GM12891 (cell line): ENCODE data around the gene CLNK.

Source experiments
- DNase-seq: peaks from one replicate; pipeline ENCODE4 v3.0.0; 2011; ENCODE audit warnings: low spot score; ENCODE audit not compliant: insufficient read length
- FAIRE-seq: peaks from 2 replicates; lab custom pipeline; 2011; peaks lifted over from hg19 to GRCh38; lab: Jason Lieb, UNC
- PAX5 ChIP-seq: IDR thresholded peaks from 2 replicates; pipeline ENCODE4 v1.6.1; 2011; ENCODE audit warnings: low read length, moderate library complexity, mild to moderate bottlenecking; ENCODE audit not compliant: insufficient read depth, severe bottlenecking
- POLR2A ChIP-seq: IDR thresholded peaks from 2 replicates; pipeline ENCODE4 v1.6.1; 2011; ENCODE audit warnings: low read depth, low read length, control low read depth
- POLR2AphosphoS5 ChIP-seq: IDR thresholded peaks from 2 replicates; pipeline ENCODE4 v1.6.1; 2011; ENCODE audit warnings: low read depth, low read length, control low read depth
- POU2F2 ChIP-seq: IDR thresholded peaks from 2 replicates; pipeline ENCODE4 v1.6.1; 2011; ENCODE audit warnings: low read depth, mild to moderate bottlenecking, control low read depth, low read length, moderate library complexity
- SPI1 ChIP-seq: IDR thresholded peaks from 2 replicates; pipeline ENCODE4 v1.6.1; 2011; ENCODE audit warnings: low read depth, low read length, control low read depth
- TAF1 ChIP-seq: IDR thresholded peaks from 2 replicates; pipeline ENCODE4 v1.6.1; 2011; ENCODE audit warnings: low read depth, low read length, control low read depth

The CLNK gene

GRCh38 chr4:10727140-10727880 lies 42.7 kb upstream of the CLNK start:
- DNase-seq (no peak), FAIRE-seq (peak; percentile 88)
- TF ChIP-seq POU2F2 (no peak), SPI1 (peak; percentile 71), TAF1 (no peak)

GRCh38 chr4:10722957-10723356 lies 38.4 kb upstream of the CLNK start:
- TF ChIP-seq TAF1 = no peak
- TF ChIP-seq SPI1 = no peak
- no peak for TF ChIP-seq POLR2AphosphoS5
- no peak; the same call in 1 of the 2 replicates for TF ChIP-seq POU2F2
- TF ChIP-seq PAX5 = no peak
- no peak for TF ChIP-seq POLR2A
- FAIRE-seq = peak; percentile 83
- no peak for DNase-seq

GRCh38 chr4:10721616-10722015 lies 37.0 kb upstream of the CLNK start:
- TF ChIP-seq SPI1 (no peak), POU2F2 (no peak), POLR2AphosphoS5 (no peak), PAX5 (no peak), TAF1 (no peak), POLR2A (no peak)
- DNase-seq = no peak
- FAIRE-seq = peak; percentile 45

GRCh38 chr4:10716163-10716562 lies 31.6 kb upstream of the CLNK start:
- DNase-seq = no peak
- FAIRE-seq = no peak
- TF ChIP-seq POLR2A (no peak), PAX5 (no peak), POU2F2 (no peak), POLR2AphosphoS5 (no peak), TAF1 (no peak), SPI1 (no peak)

GRCh38 chr4:10715696-10716095 lies 31.1 kb upstream of the CLNK start:
- DNase-seq = no peak
- FAIRE-seq = no peak
- TF ChIP-seq POLR2A (no peak), TAF1 (no peak), POLR2AphosphoS5 (no peak), POU2F2 (no peak), SPI1 (no peak), PAX5 (no peak)

- FAIRE-seq (no peak), DNase-seq (no peak)
- TF ChIP-seq POU2F2 = no peak
- no peak for TF ChIP-seq TAF1
- no peak for TF ChIP-seq POLR2A
- no peak for TF ChIP-seq POLR2AphosphoS5
- TF ChIP-seq SPI1 = no peak
- no peak for TF ChIP-seq PAX5
Observed at GRCh38 chr4:10715135-10715534, 30.6 kb upstream of the CLNK start.

- no peak for FAIRE-seq
- DNase-seq = no peak
- no peak for TF ChIP-seq SPI1
- no peak for TF ChIP-seq POU2F2
- no peak for TF ChIP-seq POLR2A
- TF ChIP-seq PAX5 = no peak
- no peak for TF ChIP-seq TAF1
- no peak for TF ChIP-seq POLR2AphosphoS5
Observed at GRCh38 chr4:10713591-10713990, 29.0 kb upstream of the CLNK start.

GRCh38 chr4:10706236-10706635 lies 21.7 kb upstream of the CLNK start:
- no peak for FAIRE-seq
- TF ChIP-seq PAX5 (no peak), SPI1 (no peak), POLR2A (no peak), TAF1 (no peak), POU2F2 (no peak), POLR2AphosphoS5 (no peak)
- no peak for DNase-seq

GRCh38 chr4:10704430-10704810 lies 19.9 kb upstream of the CLNK start:
- TF ChIP-seq PAX5 (no peak), POU2F2 (no peak), POLR2A (no peak), TAF1 (no peak), POLR2AphosphoS5 (no peak), SPI1 (no peak)
- no peak for DNase-seq
- no peak for FAIRE-seq
